Measurements from ENCODE around the gene HES1. TPM values are rescaled to one million over a fixed set of nuclear protein-coding genes. Genes with fewer than 3 reads are reported as not detected.
"Not testable (repeated sequence)": the region's sequence is repeated elsewhere in the genome, so short reads cannot be mapped to it uniquely, and the experiment has no call there.

The HES1 gene
- total and polyA plus RNA-seq, 9 of the 15 experiments (the other 6 are each of a cell fraction or from before 2014, with no cell fraction given) = 3.4 to 37.0 (median 19.3) TPM

- H2AFZ ChIP-seq (ENCODE audit: low read depth, low read length) = peak overlapping the region; percentile 70
- ChIA-PET CTCF (ENCODE audit: low intra/inter-chr PET ratio) (no interaction called here), POLR2A (interaction anchor here (0.8 to 3.0 kb wide), 3 partner anchors 9 to 20 kb away, joined by 3 to 23 read pairs (median 3); no protein-coding TSS in a partner anchor)
- in situ Hi-C loops (cut with MboI) = no loop called here
- no peaks in the 10 kb centered on the region for H4K20me1 ChIP-seq (replicated peaks; ENCODE audit: control insufficient read depth, insufficient read depth, low read length)
- 6% methylated on average over 2 of the region's 2 CpGs for WGBS (ENCODE audit: insufficient coverage, low coverage, missing lambda C conversion rate)
- H3K4me1 ChIP-seq (replicated peaks in 1 of 2; ENCODE audit: control insufficient read depth in 2 of 2, insufficient read depth in 2 of 2, low read length in 2 of 2) = peaks cover 15 to 26% of the 10 kb centered on the region in 2 experiments
- no peaks in the 10 kb centered on the region for H3K36me3 ChIP-seq (ENCODE audit: control insufficient read depth, insufficient read depth, low read length)
- no TSS peak for BruUV-seq (replicated peaks)
- TF ChIP-seq PATZ1 (CRISPR knock-in tag; IDR thresholded peaks at IDR 0.05; ENCODE audit: borderline replicate concordance) (no peak), ZNF592 (IDR thresholded peaks at IDR 0.05) (peak; percentile 58), BACH1 (tag; IDR thresholded peaks at IDR 0.05) (0 out of 2 replicates have a peak, but pooled peaks have one; percentile 43), FOSL1 (tag; conservative IDR thresholded peaks at IDR 0.05) (peak; percentile 73), CHCHD3 (CRISPR knock-in tag; IDR thresholded peaks at IDR 0.05) (no peak)
- no peak overlapping the region for H3K4me3 ChIP-seq
- H3K9me3 ChIP-seq (replicated peaks; ENCODE audit: control insufficient read depth, insufficient read depth, low read depth, low read length) = no peaks in the 10 kb centered on the region
- no peaks in the 10 kb centered on the region for H3K27me3 ChIP-seq (ENCODE audit: control insufficient read depth in 2 of 2, insufficient read depth in 2 of 2, low read length in 2 of 2)
- H3K9ac ChIP-seq (ENCODE audit: insufficient read depth in 1 of 2, low read depth in 2 of 2, low read length in 2 of 2) = no peak overlapping the region; a peak in 1 of 4 replicates
- H3K9me1 ChIP-seq (ENCODE audit: control insufficient read depth, insufficient read depth, low read length) = no peaks in the 10 kb centered on the region
- H3K27ac ChIP-seq (ENCODE audit: extremely low read depth, low read depth, low read length) = peak overlapping the region; percentile 24; the same call in 2 of the 3 replicates
- ATAC-seq = peak; percentile 39
- H3K4me2 ChIP-seq (ENCODE audit: insufficient read depth, low read length) = peak overlapping the region; percentile 17; the same call in 1 of the 2 replicates
- peak; percentile 19 for FAIRE-seq
- no peaks in the 10 kb centered on the region for H3K79me2 ChIP-seq (ENCODE audit: control insufficient read depth, insufficient read depth, low read length)
- intact Hi-C loops (cut with micrococcal nuclease) = no loop called here
- peak in 1 of 4 experiments; percentile 46 for DNase-seq (ENCODE audit: extremely low read depth in 1 of 4, low spot score in 3 of 4)
Measured at GRCh38 chr3:194091141-194091540, 44.8 kb upstream of the HES1 start.

GRCh38 chr3:194091897-194092296, 44.1 kb upstream of the HES1 start:
- H3K9ac ChIP-seq (ENCODE audit: insufficient read depth in 1 of 2, low read depth in 2 of 2, low read length in 2 of 2); H3K27me3 ChIP-seq (ENCODE audit: control insufficient read depth in 2 of 2, insufficient read depth in 2 of 2, low read length in 2 of 2); H3K9me1 ChIP-seq (ENCODE audit: control insufficient read depth, insufficient read depth, low read length); DNase-seq (ENCODE audit: extremely low read depth in 1 of 4, low spot score in 3 of 4); ATAC-seq; H3K4me3 ChIP-seq; CTCF ChIA-PET (ENCODE audit: low intra/inter-chr PET ratio); in situ Hi-C loops (cut with MboI); POLR2A ChIA-PET; H3K36me3 ChIP-seq (ENCODE audit: control insufficient read depth, insufficient read depth, low read length); H4K20me1 ChIP-seq (replicated peaks; ENCODE audit: control insufficient read depth, insufficient read depth, low read length); FAIRE-seq; H3K4me2 ChIP-seq (ENCODE audit: insufficient read depth, low read length); H3K9me3 ChIP-seq (replicated peaks; ENCODE audit: control insufficient read depth, insufficient read depth, low read depth, low read length); intact Hi-C loops (cut with micrococcal nuclease); BruUV-seq (replicated peaks); H3K79me2 ChIP-seq (ENCODE audit: control insufficient read depth, insufficient read depth, low read length): not testable (repeated sequence)
- Histone ChIP-seq H2AFZ (ENCODE audit: low read depth, low read length) (peak overlapping the region; percentile 70), H3K4me1 (replicated peaks in 1 of 2; ENCODE audit: control insufficient read depth in 2 of 2, insufficient read depth in 2 of 2, low read length in 2 of 2) (peaks cover 15 to 26% of the 10 kb centered on the region in 2 experiments), H3K27ac (ENCODE audit: extremely low read depth, low read depth, low read length) (peak overlapping the region; percentile 24; the same call in 1 of the 3 replicates)
- 83% methylated on average over 3 of the region's 6 CpGs for WGBS (ENCODE audit: insufficient coverage, low coverage, missing lambda C conversion rate)
